ENCODE results near the gene DBP. TPM values are rescaled to one million over a fixed set of nuclear protein-coding genes. Genes with fewer than 3 reads are reported as not detected.
"Not testable (repeated sequence)": the region's sequence is repeated elsewhere in the genome, so short reads cannot be mapped to it uniquely, and the experiment has no call there.

Gene DBP
- total and polyA plus RNA-seq, 9 donors, result 19.7 to 69.8 (median 29.0) TPM

DNA sequence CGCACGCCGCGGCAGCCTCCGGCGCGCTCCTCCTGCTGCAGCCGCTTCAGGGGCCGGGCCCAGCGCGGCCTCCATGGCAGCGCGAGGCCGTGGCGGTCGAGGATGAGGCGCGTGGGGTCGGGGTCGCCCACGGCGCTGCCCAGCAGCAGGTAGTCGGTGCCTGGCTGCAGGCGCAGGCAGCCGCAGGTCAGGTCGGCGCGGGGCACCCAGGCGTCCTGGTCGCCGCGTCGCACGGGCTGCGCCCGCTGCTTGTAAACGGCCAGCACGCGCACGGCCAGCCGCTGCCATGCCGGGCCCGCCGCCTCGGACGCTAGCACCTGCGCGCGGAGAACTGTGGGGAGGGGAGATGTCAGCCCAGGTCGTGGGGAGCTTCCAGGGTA lies 24.5 kb upstream of the DBP start:
- Histone ChIP-seq H3K4me3 (no peak overlapping the region), H3K36me3 (no peaks in the 10 kb centered on the region), H3K27me3 (no peaks in the 10 kb centered on the region), H3K4me1 (ENCODE audit: insufficient read depth) (no peaks in the 10 kb centered on the region), H3K9me3 (no peaks in the 10 kb centered on the region), H3K27ac (no peak overlapping the region)
- 91 to 93% (median 92%) methylated on average over 49 to 50 of the region's 50 CpGs for WGBS, 3 donors
- TF ChIP-seq POLR2A (IDR thresholded peaks at IDR 0.05) (no peak), EP300 (IDR thresholded peaks at IDR 0.05) (no peak)
- TF ChIP-seq, protein P1, sequence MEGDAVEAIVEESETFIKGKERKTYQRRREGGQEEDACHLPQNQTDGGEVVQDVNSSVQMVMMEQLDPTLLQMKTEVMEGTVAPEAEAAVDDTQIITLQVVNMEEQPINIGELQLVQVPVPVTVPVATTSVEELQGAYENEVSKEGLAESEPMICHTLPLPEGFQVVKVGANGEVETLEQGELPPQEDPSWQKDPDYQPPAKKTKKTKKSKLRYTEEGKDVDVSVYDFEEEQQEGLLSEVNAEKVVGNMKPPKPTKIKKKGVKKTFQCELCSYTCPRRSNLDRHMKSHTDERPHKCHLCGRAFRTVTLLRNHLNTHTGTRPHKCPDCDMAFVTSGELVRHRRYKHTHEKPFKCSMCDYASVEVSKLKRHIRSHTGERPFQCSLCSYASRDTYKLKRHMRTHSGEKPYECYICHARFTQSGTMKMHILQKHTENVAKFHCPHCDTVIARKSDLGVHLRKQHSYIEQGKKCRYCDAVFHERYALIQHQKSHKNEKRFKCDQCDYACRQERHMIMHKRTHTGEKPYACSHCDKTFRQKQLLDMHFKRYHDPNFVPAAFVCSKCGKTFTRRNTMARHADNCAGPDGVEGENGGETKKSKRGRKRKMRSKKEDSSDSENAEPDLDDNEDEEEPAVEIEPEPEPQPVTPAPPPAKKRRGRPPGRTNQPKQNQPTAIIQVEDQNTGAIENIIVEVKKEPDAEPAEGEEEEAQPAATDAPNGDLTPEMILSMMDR (IDR thresholded peaks at IDR 0.05), result no peak
- intact Hi-C loops (cut with DNase I), result no loop called here
- no peak for DNase-seq

DNA sequence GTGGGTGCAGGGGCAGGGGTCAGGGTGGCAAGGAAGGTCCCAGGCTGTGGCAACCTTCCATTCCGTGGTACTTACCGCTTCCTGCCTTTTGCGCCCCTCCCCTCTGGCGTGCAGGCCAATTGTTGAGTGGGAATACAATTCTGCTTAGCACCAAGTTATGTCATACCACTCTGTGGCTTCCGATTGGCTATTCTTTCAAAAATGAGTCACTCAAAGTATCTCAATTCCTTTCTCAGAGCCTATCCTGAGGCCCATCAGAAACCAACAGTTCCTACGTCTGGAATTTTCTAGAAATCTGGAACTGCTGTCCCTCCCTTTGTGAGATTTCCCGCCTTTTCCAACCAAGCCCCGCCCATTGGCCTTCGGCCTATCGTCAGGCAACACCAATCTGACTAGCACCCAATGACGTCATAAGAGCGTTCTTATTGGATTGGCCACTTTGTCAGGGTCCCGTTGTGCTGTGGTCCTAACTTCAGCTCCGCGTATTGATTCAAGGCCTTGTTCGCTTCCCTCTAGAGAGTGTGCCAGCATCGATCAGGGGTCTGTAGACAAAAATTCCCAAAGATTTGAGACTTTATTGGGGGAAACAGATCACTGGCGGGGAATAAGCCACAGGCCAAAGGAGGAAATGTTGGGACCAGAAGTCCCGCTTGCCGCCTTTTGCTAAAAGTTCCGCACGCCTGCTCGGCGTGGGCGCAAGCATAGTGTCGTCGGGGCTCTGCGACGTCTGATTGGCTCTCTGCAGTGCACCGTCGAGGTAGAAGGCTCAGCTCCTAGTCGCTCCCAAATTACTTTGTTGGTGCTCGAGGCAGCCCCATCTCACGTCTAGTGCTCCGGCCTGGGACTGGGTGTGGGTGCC lies 23.9 kb upstream of the DBP start:
- Histone ChIP-seq H3K36me3 (no peaks in the 10 kb centered on the region), H3K4me1 (ENCODE audit: insufficient read depth) (no peaks in the 10 kb centered on the region), H3K4me3 (no peak overlapping the region), H3K27me3 (no peaks in the 10 kb centered on the region), H3K9me3 (no peaks in the 10 kb centered on the region), H3K27ac (no peak overlapping the region)
- TF ChIP-seq EP300 (IDR thresholded peaks at IDR 0.05) (no peak), POLR2A (IDR thresholded peaks at IDR 0.05) (no peak)
- TF ChIP-seq, protein P1 (IDR thresholded peaks at IDR 0.05), result no peak
- intact Hi-C loops (cut with DNase I), result no loop called here
- WGBS, 3 donors, result 52 to 61% (median 53%) methylated on average over 35 of the region's 35 CpGs
- DNase-seq, result peak; percentile 77 to 88 (median 82)

DNA sequence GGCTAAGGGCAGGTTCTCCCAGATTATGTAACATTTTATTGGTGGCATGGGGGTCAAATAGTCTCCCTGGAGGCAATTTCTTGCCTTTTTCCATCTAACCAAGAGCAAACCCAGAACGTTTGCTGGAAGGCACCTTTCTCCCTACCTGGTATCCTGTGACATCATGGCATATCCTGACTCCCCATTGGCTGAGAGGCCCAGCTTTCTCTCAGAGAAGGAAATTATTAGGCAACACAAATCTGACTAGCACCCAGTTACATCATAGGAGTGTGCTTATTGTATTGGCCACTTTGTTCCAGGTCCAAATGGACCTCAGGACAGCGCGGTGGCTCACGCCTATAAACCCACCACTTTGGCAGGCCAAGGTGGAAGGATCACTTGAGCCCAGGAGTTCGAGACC lies 22.6 kb upstream of the DBP start:
- H3K4me3 ChIP-seq, result no peak overlapping the region
- no peaks in the 10 kb centered on the region for H3K9me3 ChIP-seq
- DNase-seq, result no peak
- no peak overlapping the region for H3K27ac ChIP-seq
- WGBS, 3 donors, result 80 to 84% (median 81%) methylated on average over 5 of the region's 5 CpGs
- no peaks in the 10 kb centered on the region for H3K36me3 ChIP-seq
- intact Hi-C loops (cut with DNase I), result no loop called here
- TF ChIP-seq EP300 (IDR thresholded peaks at IDR 0.05), result no peak
- no peaks in the 10 kb centered on the region for H3K27me3 ChIP-seq
- H3K4me1 ChIP-seq (ENCODE audit: insufficient read depth), result no peaks in the 10 kb centered on the region

DNA sequence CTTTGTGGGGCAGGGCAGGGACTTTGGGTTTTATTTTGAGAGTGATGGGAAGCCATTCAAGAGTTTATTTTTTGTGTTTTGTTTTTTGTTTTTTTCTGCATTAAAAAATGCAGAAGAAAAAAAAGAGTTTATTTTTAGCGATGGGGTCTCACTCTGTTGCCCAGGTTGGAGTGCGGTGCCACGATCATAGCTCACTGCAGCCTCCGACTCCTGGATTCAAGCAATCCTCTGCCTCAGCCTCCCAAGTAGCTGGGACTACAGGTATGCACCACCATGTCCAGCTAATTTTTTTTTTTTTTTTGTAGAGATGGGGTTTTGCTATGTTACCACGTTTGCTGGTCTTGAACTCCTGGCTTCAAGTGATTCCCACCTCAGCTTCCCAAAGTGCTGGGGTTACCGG lies 21.3 kb upstream of the DBP start:
- no peak overlapping the region for H3K27ac ChIP-seq
- no peaks in the 10 kb centered on the region for H3K27me3 ChIP-seq
- TF ChIP-seq, protein P1 (IDR thresholded peaks at IDR 0.05), result no peak
- TF ChIP-seq EP300 (IDR thresholded peaks at IDR 0.05) (no peak), POLR2A (IDR thresholded peaks at IDR 0.05) (no peak)
- no peak for DNase-seq
- H3K36me3 ChIP-seq, result no peaks in the 10 kb centered on the region
- peaks cover 2% of the 10 kb centered on the region for H3K4me1 ChIP-seq (ENCODE audit: insufficient read depth)
- H3K4me3 ChIP-seq, result no peak overlapping the region
- WGBS, 3 donors, result 88 to 90% (median 89%) methylated on average over 6 of the region's 6 CpGs
- intact Hi-C loops (cut with DNase I), result no loop called here
- no peaks in the 10 kb centered on the region for H3K9me3 ChIP-seq

DNA sequence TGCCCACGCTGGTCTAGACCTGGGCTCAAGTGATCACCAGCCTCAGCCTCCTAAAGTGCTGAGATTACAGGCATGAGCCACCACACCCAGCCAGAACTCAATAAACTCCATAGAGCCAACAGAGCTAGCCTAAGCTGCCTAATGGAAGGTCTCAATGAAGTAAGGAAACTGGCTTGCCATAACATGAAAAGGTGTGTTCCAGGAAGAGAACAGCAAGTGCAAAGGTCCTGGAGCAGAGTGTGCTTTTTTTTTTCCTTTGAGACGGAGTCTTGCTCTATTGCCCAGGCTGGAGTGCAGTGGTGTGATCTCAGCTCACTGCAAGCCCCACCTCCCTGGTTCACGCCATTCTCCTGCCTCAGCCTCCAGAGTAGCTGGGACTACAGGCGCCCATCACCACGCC lies 20.6 kb upstream of the DBP start:
- H3K36me3 ChIP-seq; H3K27me3 ChIP-seq; H3K4me3 ChIP-seq; H3K27ac ChIP-seq; DNase-seq; intact Hi-C loops (cut with DNase I); H3K9me3 ChIP-seq; H3K4me1 ChIP-seq (ENCODE audit: insufficient read depth): not testable (repeated sequence)
- WGBS, 3 donors, result 95 to 99% (median 97%) methylated on average over 5 of the region's 5 CpGs

Data from ovary (tissue), 9 donors.